GM12874 (cell line): ENCODE results near the gene TMPRSS6.

ENCODE experiments used
- CTCF ChIP-seq: IDR thresholded peaks from 2 replicates; pipeline ENCODE4 v1.5.1; 2011; ENCODE audit warnings: low read depth, mild to moderate bottlenecking, control low read depth, low read length, moderate library complexity; ENCODE audit not compliant: insufficient read depth

Gene TMPRSS6

DNA sequence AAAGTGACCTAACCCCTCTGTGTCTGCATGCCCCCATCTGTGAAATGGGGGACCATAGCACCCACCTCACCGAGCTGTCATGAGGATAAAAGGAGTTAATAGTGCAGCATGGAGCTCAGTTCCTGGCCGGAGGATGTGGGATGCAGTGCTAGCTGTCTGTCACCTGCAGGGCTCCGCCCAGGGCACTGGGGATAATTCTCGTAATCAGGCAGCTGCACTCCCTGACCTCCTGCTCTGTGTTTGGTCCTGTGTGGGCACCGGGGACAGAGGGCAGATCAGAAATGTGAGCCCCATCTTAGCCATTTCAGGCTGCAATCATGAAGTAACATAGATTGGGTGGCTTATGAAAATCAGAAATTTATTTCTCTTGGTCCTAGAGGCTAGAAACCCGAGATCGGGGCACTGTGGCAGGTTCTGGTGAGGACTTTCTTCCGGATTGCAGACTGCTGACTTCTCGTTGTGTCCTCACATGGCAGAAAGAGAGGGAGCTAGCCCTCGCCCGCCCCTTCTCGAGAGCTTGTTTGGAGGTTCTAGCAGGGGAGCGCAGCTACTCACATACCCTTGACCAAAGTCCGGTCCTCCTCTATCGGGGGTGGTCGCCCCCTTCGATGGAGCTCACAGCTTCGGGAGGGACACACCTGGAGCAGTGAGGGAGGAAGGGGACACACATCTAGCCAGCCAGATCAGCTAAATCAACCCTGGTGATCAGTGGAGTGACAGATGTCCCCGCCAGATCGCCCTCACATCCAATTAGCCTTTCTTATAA, 54.7 kb downstream of the TMPRSS6 start:
- no peak for TF ChIP-seq CTCF

DNA sequence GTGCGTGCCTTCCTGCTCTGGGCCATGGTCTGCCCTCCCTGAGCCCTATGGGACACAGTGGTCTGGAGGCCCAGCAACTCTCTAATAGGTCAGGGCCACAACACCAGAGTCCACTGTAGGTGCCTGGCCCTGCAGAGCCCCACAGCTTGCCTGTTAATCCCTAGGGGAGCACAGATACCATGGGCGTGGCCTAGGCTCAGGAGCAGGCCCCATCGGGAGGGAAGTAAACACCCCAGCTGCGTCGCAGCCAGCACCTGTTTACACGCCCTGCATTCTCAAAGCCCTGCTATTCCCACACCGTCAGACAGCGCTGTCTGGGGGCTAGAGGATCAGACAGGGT, 55.5 kb downstream of the TMPRSS6 start:
- no peak for TF ChIP-seq CTCF

- no peak for TF ChIP-seq CTCF
These were observed 56.0 kb downstream of the TMPRSS6 start for GRCh38 chr22:37053310-37054055.

DNA sequence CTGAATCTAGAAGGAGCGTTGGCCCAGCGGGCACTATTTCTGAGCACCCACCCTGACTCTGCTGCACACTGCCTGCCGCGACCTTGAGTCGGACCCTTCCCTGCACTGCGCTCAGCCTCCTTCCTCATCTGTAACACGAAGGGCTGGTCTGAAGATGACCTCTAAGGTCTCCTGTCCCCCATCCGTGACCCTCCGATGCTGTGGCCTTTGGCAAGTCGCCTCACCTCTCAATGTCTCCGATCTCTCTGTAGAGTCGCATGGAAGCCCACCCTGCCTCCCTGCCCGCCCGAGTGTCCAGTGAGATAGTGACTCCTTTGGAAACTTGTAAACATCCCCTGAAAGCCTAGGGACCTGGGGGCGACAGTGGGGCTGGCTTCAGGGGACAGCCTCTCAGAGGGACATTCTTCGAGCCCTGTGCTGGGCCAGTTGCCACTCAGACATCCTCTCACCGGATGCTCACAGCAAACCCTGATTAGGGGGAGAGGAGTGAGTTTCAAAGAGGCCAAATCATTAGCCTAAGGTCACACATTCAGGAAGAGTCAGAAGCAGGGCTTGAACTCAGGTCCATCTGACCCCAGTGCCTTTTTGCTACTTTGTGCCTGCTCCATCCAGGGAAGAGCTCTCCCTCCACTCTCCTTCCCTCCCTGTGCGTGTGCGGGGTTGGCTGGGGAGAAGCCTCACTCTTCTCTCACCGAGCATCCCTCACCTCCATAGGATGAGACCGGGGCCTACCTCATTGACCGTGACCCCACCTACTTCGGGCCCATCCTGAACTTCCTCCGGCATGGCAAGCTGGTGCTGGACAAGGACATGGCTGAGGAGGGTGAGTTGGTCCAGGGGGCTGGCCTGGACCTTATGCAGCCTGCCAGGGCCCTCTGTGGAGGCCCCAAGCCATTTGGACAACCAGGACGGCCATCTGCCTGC, 56.9 kb downstream of the TMPRSS6 start:
- no peak for TF ChIP-seq CTCF

- TF ChIP-seq CTCF: 0 out of 2 replicates have a peak, but pooled peaks have one; percentile 5
These were observed 57.8 kb downstream of the TMPRSS6 start, which contains the start of gene KCTD17 for GRCh38 chr22:37051391-37052385. Gene KCTD17 (plus strand): TSS chr22:37051742. CDS start chr22:37051761, 19 bp downstream.

- no peak for TF ChIP-seq CTCF
These were observed 58.6 kb downstream of the TMPRSS6 start for GRCh38 chr22:37050913-37051312.
